HG03045 (cell line): ENCODE results near the gene CDIP1.
A peak's percentile ranks its signal among the peaks of the same experiment; 100 is the strongest.

Experiments used
- ATAC-seq: cut with Tn5 transposase; IDR thresholded peaks from one replicate; pipeline ENCODE4 v1.9.1; 2021; ENCODE audit warnings: mild to moderate bottlenecking, moderate library complexity; ENCODE audit not compliant: unreplicated experiment

The CDIP1 gene

DNA sequence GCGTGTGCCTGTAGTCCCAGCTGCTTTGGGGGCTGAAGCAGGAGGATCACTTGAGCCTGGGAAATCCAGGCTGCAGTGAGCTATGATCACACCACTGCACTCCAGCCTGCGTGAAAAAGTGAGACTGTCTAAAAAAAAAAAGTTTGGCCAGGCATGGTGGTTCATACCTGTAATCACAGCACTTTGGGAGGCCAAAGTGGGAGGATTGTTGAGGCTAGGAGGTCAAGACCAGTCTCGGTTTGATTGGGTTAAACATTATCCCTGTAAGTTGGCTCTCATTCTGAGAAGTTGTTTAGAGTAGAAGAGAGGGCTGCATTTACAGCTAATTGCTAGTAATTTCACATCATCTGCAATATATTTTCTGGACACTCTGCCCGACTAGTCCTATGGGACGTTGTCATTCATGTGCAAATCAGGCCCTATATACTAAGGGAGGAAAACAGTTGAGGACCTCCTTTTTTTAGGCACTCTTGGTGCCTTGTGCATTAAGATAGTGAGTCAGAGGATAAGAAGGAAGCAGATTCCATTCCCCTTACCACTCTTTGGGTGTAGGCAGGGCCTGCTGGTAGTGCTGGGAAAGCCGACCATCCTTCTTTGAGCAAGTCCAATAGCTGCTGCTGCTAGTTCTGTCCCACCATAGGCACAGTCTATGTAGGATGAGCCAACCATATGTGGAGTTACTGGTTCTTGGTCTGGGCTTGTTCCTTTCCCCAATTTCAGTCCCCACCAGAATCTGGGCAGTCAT, 43.7 kb downstream of the CDIP1 start:
- no peak for ATAC-seq

- ATAC-seq: no peak
These were observed 46.7 kb downstream of the CDIP1 start for GRCh38 chr16:4491898-4492297.

DNA sequence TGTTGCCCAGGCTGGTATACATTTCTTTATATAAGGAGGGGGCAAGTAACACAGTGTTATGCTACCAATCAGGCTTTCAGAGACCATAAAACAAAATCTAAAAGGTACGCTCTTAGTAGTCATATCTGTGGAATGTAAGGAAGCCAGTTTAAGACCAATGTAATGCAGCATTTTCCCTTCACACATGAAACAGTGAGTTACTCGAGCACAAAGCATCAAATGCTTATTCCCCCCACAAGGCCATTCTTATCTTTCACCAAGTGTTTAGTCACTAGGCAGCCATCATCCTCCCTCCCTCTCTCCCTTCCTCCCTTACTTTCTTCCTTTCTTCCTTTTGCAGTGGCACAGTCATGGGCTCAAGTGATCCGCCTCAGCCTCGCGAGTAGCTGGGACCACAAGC, 49.5 kb downstream of the CDIP1 start:
- no peak for ATAC-seq

DNA sequence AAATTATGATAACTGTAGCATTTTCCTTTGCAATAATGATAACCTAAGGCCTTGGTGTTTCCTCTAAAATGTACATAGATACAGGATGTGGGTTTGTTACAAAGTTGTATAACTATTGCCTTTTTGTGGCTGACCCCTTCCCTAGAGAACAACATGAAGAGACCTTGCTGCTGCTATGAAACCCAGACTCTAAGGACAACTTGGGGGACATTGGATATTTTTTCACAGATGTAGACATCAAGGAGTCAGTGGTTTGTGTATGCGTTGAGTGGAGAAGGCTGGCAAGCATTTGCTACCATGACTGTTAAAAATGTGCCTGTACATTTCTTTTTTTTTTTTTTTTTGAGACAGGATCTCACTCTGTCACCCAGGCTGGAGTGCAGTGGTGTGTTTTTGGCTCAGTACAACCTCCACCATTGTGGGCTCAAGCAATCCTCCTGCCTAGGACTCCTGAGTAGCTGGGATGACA, 50.0 kb downstream of the CDIP1 start:
- ATAC-seq: no peak

GRCh38 chr16:4487955-4488498, 50.5 kb downstream of the CDIP1 start:
- no peak for ATAC-seq

DNA sequence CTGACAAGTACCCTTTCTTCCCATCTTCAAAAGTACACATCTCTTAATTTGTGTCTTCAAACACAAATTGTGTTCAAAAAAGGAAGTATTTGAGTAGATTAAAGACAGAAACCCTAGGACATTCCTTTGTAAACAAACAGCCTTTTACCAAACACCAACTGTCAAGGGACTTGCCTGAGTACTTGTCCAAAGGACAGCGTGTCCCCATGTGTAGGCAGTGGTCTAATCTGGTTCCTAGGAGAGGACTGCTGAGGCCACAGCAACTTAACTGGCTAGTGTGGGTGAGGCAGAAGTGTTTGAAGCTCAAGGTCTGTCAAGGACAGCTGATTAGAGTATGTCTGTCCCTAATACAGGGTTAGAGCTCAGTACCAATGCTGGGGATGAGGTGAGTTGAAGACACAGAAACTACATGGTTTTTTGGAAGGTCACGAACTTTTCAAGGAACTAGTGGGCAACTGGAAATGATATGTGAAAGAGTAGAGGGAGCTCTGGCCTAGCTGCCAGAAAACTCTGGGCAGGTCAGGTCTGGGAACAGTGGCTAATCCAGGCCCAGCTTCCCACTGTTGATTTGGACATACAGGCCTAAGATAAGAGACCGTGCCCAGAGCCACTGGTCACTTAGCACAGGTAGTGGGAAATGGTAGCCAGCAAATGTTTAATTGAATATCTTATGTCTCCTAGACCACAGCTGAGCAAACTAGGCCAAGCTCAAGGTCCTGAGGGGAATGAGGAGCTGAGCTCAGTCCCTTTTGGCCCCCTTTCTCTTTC, 52.3 kb downstream of the CDIP1 start:
- ATAC-seq: no peak

DNA sequence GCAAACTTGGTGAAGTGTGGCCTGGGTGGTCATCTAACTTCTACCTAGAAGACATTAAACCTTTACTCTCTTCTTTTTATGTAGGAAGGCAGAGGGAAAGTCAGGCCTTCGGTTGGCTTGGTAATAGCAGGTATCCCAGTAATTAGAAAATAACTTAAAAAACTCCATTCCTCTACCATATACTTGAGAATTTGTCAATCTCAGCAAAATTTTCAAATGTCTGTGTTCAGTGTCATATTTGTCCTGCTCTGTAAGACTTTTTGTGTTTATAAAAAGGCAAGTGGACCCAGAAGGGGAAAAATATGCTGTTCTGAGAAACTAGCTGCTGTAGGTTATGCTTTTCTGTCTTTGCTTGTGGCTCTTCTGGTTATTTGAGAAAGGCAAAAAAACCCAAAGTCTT, 56.6 kb downstream of the CDIP1 start:
- ATAC-seq: no peak

- no peak for ATAC-seq
These were observed 57.0 kb downstream of the CDIP1 start for GRCh38 chr16:4481526-4481925.

DNA sequence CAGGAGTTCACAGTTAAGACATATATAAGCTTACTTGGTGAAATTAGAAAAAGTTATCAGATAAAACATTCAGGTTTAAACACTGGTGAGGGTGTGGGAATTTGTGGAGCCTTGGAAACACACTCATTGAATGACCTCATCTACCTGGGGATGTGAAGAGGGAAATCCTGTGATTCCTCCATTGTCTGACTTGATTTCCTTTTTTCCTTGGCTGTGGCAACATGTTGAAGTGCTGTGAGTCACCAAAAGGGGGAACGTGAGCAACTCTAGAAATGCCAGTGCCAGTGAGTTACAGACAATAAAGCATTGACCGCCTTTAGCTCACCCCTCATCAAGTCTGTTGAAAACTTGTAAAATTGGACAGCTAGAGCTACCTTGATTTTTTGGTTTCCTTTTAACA, 60.6 kb downstream of the CDIP1 start:
- no peak for ATAC-seq

- ATAC-seq: peak; percentile 88
These were observed 62.4 kb downstream of the CDIP1 start, which contains the start of gene HMOX2 for GRCh38 chr16:4475880-4476788. HMOX2 (plus strand) TSS chr16:4476398; CDS start chr16:4505525, 29,127 bp downstream.

GRCh38 chr16:4474192-4474961, 64.2 kb downstream of the CDIP1 start, which contains the start of gene NMRAL1:
NMRAL1 (minus strand) TSS chr16:4474625; CDS start chr16:4474132, 493 bp downstream.
- ATAC-seq: no peak

GRCh38 chr16:4472880-4473279, 65.7 kb downstream of the CDIP1 start:
- no peak for ATAC-seq

GRCh38 chr16:4471869-4472268, 66.7 kb downstream of the CDIP1 start:
- no peak for ATAC-seq

DNA sequence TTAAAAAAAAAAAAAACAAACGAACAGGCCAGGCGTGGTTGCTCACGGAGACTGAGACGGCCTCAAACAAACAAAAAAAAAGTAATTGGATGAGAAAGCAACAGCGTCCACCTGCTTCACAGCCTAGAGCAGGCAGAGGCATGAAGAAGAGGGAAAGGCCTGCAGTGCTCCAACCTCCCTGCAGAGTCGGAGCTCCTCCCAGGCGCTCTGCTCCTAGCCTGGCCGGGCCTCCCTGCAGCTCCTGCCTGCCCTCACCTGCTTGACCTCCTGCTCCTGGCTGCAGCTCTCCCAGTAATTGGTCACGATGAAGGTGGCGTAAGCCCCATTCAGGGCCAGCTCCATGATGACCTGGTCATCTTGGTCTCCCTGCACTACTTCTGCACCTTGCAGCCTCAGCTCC, 69.6 kb downstream of the CDIP1 start:
- no peak for ATAC-seq

GRCh38 chr16:4467916-4468315, 70.7 kb downstream of the CDIP1 start:
- ATAC-seq: no peak

GRCh38 chr16:4465977-4466779, 72.4 kb downstream of the CDIP1 start:
- ATAC-seq: no peak

GRCh38 chr16:4463522-4464163, 74.9 kb downstream of the CDIP1 start:
- ATAC-seq: no peak

DNA sequence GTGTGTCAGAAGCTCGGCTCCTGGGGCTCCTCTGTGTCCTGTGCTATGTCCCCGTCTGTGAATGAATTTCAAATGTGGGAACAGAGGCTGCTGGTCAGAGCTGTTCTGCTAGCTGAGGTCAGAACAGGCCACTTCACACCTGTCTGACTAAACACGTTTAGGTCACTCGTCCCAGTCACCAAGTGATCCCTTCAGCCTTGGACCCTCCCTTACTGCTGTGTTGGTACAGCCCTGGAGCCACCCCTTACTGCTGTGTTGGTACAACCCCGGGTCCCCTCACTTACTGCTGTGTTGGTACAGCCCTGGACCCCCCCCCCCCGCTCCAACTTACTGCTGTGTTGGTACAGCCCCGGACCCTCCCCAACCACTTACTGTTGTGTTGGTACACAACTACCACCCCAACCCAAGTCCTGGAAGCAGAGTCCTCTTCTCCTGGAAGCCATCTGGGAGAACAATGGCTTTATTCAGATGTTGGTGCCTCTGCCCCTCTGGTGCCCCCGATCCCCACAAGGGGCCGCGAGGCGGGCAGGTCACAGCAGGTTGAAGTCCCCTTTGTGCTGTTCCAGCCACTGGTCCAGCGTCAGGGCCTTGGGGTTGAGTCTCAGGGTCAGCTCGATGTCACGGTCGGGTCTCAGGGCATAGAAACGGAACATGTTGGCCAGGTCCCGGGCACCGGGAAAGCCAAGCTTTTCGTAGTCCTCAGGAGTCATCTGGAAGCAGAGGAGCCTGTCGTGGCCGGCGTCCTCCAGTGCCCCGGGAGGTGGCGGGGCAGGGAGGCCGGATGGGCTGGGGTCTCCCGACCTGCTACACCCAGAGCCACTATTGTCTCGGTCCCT, 77.1 kb downstream of the CDIP1 start:
- ATAC-seq: no peak
